ENCODE data around the gene NPNT.

The NPNT gene

DNA sequence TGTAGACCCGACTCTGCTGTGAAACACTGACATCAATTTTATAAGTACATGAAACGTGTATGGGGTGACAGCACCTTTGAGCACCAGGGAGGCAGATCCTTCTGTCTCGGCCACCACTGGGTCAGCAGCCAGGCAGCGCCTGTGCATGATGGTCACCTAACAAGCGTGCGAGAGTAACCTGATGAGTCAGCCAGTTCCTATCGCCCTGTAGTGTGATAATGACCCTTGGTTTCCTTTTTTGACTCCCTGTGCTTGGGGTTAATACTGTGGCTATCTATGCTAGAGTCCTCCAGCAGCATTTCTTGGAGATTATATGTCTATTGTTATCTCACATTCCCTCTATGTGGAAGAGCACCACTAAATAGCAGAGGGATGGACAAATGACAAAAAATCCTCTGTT lies 101.6 kb downstream of the NPNT start:
- DNase-seq (ENCODE audit: low read depth), result no peak
- H3K4me3 ChIP-seq (ENCODE audit: low read depth, low read length), result no peak overlapping the region
- no peak for TF ChIP-seq MAX (IDR thresholded peaks at IDR 0.05; ENCODE audit: low read depth, low read length)
- TF ChIP-seq MYC (IDR thresholded peaks at IDR 0.05; ENCODE audit: low read depth, low read length), result no peak
- no peak for TF ChIP-seq CTCF (IDR thresholded peaks at IDR 0.05; ENCODE audit: low read depth, low read length)

DNA sequence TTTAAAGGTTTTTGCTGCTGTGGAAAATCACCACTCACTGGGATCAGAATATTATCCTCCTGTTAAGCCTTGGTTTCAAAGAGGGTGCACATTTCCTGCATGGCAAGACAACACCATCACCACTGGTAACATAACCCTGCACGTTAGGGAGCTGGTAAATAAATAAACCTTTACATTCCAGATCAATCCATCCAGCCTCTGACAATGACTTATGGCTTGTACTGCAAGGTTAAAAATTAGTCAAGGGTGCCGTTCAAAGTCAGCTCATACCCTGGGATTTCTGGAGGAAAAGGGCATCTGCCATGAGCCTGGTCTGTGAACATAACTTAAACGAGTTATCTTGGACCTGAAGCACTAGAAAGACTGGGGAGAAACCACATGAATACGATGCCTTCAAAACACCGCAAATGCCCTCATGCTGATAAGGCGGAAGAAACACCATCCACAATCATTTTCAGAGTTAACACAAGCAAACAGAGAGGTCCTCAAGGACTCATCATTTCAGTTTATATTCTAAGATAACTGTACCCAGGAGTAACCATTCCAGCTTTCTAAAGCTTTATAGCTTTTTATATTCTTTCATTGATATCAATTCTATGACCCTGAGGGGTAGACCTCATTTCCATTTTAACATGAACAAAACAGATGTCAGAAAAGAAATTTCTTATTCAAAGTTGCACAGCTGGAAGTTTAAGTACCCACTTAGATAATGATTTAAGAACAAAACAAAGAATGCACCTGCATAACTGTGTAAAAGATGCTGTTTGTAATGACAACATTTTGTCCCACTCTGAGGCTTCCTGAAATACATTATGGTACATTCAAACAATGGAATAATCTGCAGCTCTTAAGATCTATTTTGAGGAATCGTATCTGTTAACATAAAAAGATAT lies 103.1 kb downstream of the NPNT start:
- DNase-seq (ENCODE audit: low read depth), result no peak
- no peak overlapping the region for H3K4me3 ChIP-seq (ENCODE audit: low read depth, low read length)
- no peak for TF ChIP-seq MAX (IDR thresholded peaks at IDR 0.05; ENCODE audit: low read depth, low read length)
- no peak for TF ChIP-seq CTCF (IDR thresholded peaks at IDR 0.05; ENCODE audit: low read depth, low read length)
- no peak for TF ChIP-seq MYC (IDR thresholded peaks at IDR 0.05; ENCODE audit: low read depth, low read length)
- TF ChIP-seq POLR2A (IDR thresholded peaks at IDR 0.05; ENCODE audit: extremely low read depth, insufficient read length), result no peak

GRCh38 chr4:106002994-106003393 lies 107.7 kb downstream of the NPNT start:
- no peak for DNase-seq (ENCODE audit: low read depth)
- H3K4me3 ChIP-seq (ENCODE audit: low read depth, low read length), result no peak overlapping the region
- TF ChIP-seq POLR2A (IDR thresholded peaks at IDR 0.05; ENCODE audit: extremely low read depth, insufficient read length) (no peak), CTCF (IDR thresholded peaks at IDR 0.05; ENCODE audit: low read depth, low read length) (no peak), MAX (IDR thresholded peaks at IDR 0.05; ENCODE audit: low read depth, low read length) (no peak), MYC (IDR thresholded peaks at IDR 0.05; ENCODE audit: low read depth, low read length) (no peak)

DNA sequence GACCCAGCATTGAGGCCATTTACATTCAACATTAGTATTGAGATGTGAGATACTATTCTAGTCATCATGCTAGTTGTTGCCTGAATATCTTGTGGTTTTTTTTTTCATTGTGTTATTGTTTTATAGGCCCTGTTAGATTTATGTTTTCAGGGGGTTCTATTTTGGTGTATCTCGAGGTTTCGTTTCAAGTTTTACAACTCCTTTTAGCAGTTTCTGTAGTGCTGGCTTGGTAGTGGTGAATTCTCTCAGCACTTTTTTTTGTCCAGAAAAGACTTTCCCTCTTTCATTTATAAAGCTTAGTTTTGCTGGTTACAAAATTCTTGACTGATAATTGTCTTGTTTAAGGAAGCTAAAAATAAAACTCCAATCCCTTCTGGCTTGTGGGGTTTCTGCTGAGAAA lies 115.5 kb downstream of the NPNT start:
- no peak for DNase-seq (ENCODE audit: low read depth)
- TF ChIP-seq CTCF (IDR thresholded peaks at IDR 0.05; ENCODE audit: low read depth, low read length), result no peak
- TF ChIP-seq POLR2A (IDR thresholded peaks at IDR 0.05; ENCODE audit: extremely low read depth, insufficient read length), result no peak
- no peak for TF ChIP-seq MYC (IDR thresholded peaks at IDR 0.05; ENCODE audit: low read depth, low read length)
- TF ChIP-seq MAX (IDR thresholded peaks at IDR 0.05; ENCODE audit: low read depth, low read length), result no peak
- H3K4me3 ChIP-seq (ENCODE audit: low read depth, low read length), result no peak overlapping the region

DNA sequence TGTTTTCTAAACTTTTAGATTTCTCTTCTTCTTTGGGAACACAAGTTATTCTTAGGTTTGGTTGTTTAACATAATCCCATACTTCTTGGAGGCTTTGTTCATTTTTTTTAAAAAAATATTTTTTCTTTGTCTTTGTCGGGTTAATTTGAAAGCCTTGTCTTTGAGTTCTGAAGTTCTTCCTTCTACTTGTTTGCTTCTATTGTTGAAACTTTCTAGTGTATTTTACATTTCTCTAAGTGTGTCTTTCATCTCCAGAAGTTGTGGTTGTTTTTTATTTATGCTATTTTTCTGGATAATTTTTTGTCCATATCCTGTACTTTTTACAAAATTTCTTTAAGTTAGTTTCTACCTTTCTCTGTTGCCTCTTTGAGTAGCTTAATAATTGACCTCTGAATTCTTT lies 116.1 kb downstream of the NPNT start:
- H3K4me3 ChIP-seq (ENCODE audit: low read depth, low read length), result no peak overlapping the region
- no peak for DNase-seq (ENCODE audit: low read depth)
- TF ChIP-seq POLR2A (IDR thresholded peaks at IDR 0.05; ENCODE audit: extremely low read depth, insufficient read length) (no peak), CTCF (IDR thresholded peaks at IDR 0.05; ENCODE audit: low read depth, low read length) (no peak), MYC (IDR thresholded peaks at IDR 0.05; ENCODE audit: low read depth, low read length) (no peak), MAX (IDR thresholded peaks at IDR 0.05; ENCODE audit: low read depth, low read length) (no peak)

All from NB4 (cell line).